ENCODE measurements around the gene HMGN4.

DNA sequence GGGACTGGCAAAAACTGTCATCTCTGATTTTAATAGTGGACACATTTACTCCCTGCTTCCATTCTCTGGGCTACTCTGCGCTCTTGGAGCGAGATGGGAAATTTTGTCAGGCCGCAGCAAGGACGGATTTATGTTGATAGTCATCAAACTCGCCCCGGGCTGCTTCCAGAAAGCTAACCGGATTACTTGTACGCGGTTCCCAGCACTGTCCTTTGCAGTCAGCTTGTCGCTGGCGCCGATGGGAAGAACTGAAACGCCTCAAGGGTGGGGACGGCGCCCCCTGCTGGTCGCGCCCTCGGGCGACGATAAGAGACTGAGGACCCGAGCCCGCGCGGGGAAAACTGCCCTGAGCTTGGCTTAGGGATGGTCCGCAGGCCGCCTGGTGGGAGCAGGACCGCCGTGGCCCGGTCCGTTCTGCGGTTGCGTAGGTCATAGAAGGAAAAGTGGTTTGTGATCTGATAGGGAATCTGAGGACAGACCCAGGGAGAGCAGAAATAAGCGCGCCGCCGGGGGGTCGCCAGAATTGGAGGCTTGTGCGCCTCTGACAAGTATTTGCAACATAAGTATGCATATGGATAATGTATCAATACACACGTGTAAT is 57.6 kb downstream of the HMGN4 start:
- TF ChIP-seq, protein P1, sequence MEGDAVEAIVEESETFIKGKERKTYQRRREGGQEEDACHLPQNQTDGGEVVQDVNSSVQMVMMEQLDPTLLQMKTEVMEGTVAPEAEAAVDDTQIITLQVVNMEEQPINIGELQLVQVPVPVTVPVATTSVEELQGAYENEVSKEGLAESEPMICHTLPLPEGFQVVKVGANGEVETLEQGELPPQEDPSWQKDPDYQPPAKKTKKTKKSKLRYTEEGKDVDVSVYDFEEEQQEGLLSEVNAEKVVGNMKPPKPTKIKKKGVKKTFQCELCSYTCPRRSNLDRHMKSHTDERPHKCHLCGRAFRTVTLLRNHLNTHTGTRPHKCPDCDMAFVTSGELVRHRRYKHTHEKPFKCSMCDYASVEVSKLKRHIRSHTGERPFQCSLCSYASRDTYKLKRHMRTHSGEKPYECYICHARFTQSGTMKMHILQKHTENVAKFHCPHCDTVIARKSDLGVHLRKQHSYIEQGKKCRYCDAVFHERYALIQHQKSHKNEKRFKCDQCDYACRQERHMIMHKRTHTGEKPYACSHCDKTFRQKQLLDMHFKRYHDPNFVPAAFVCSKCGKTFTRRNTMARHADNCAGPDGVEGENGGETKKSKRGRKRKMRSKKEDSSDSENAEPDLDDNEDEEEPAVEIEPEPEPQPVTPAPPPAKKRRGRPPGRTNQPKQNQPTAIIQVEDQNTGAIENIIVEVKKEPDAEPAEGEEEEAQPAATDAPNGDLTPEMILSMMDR (IDR thresholded peaks at IDR 0.05) = peak; percentile 81 to 97 (median 92)
- peak in 1 of 3 donors; percentile 5 for TF ChIP-seq POLR2A (IDR thresholded peaks at IDR 0.05)
